ENCODE results near the gene SPOCK1.

Gene SPOCK1

GRCh38 chr5:137148159-137148558 is 351.0 kb downstream of the SPOCK1 start:
- DNase-seq (ENCODE audit: low read depth), result no peak

GRCh38 chr5:137147346-137147745 is 351.8 kb downstream of the SPOCK1 start:
- DNase-seq (ENCODE audit: low read depth), result no peak

- no peak for DNase-seq (ENCODE audit: low read depth)
Observed at GRCh38 chr5:137146402-137146890, 352.7 kb downstream of the SPOCK1 start.

GRCh38 chr5:137145721-137146120 is 353.4 kb downstream of the SPOCK1 start:
- DNase-seq (ENCODE audit: low read depth), result no peak

GRCh38 chr5:137144656-137145055 is 354.5 kb downstream of the SPOCK1 start:
- no peak for DNase-seq (ENCODE audit: low read depth)

GRCh38 chr5:137142764-137143605 is 356.1 kb downstream of the SPOCK1 start:
- DNase-seq (ENCODE audit: low read depth), result no peak

- no peak for DNase-seq (ENCODE audit: low read depth)
Observed at GRCh38 chr5:137142346-137142745, 356.8 kb downstream of the SPOCK1 start.

- no peak for DNase-seq (ENCODE audit: low read depth)
Observed at GRCh38 chr5:137141779-137142178, 357.3 kb downstream of the SPOCK1 start.

- DNase-seq (ENCODE audit: low read depth), result no peak
Observed at GRCh38 chr5:137136991-137137632, 362.0 kb downstream of the SPOCK1 start.

- no peak for DNase-seq (ENCODE audit: low read depth)
Observed at GRCh38 chr5:137134920-137135532, 364.1 kb downstream of the SPOCK1 start.

GRCh38 chr5:137129886-137130680 is 369.0 kb downstream of the SPOCK1 start:
- no peak for DNase-seq (ENCODE audit: low read depth)

- no peak for DNase-seq (ENCODE audit: low read depth)
Observed at GRCh38 chr5:137128012-137128411, 371.1 kb downstream of the SPOCK1 start.

- no peak for DNase-seq (ENCODE audit: low read depth)
Observed at GRCh38 chr5:137126829-137127228, 372.3 kb downstream of the SPOCK1 start.

GRCh38 chr5:137122558-137122957 is 376.6 kb downstream of the SPOCK1 start:
- no peak for DNase-seq (ENCODE audit: low read depth)

- no peak for DNase-seq (ENCODE audit: low read depth)
Observed at GRCh38 chr5:137122075-137122474, 377.1 kb downstream of the SPOCK1 start.

GRCh38 chr5:137119321-137119720 is 379.8 kb downstream of the SPOCK1 start:
- no peak for DNase-seq (ENCODE audit: low read depth)

- DNase-seq (ENCODE audit: low read depth), result no peak
Observed at GRCh38 chr5:137118629-137119028, 380.5 kb downstream of the SPOCK1 start.

GRCh38 chr5:137115152-137115551 is 384.0 kb downstream of the SPOCK1 start:
- no peak for DNase-seq (ENCODE audit: low read depth)

GRCh38 chr5:137114529-137114928 is 384.6 kb downstream of the SPOCK1 start:
- DNase-seq (ENCODE audit: low read depth), result no peak

- no peak for DNase-seq (ENCODE audit: low read depth)
Observed at GRCh38 chr5:137113939-137114338, 385.2 kb downstream of the SPOCK1 start.

GRCh38 chr5:137113161-137113560 is 386.0 kb downstream of the SPOCK1 start:
- no peak for DNase-seq (ENCODE audit: low read depth)
